Measurements from ENCODE around the gene RADIL.

The RADIL gene

DNA sequence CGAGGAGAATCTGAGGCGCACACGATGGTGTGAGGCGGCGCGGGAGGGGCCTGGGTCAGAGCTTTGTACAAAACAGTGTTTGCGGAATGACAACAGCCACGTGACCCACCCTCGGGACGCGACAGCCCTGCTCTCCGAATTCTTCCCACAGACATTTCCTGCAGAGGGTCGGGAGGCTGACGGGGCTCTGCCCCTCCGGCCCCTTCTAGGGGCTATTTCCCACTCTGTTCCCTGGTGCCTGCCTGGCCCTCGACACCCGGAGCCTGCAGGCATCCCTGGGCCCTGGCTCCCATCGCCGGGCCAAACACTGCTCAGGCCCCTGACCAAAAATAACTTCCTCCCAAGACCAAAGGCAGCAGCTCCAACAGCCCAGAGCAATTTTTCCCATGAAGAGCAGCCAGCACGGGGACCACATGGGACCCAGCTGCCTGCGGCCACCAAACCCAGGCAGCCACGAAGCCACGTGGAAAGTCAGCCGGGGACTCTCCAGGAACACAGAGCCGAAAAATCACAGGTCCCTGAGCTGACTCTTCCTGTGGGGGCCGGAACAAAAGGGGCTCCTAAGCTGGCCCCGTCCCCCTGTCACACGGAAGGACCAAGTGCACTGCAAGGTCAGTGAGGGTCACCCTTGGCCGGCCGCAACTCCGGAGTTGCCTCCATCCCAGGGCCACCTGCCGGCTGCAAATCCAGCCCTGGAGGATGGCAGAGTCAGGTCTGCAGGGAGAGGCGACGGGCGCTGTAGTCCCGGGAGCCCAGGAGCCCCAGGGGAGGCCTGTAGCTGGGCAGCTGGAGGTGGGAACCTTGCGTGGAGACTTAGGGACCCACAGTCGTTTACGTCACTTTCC is 63.7 kb downstream of the RADIL start:
- no peak for DNase-seq
- Mint-ChIP-seq H3K36me3 (ENCODE audit: low read depth) (no peaks in the 10 kb centered on the region), H3K27me3 (peaks cover 3% of the 10 kb centered on the region), H3K27ac (no peak overlapping the region), H3K4me1 (no peaks in the 10 kb centered on the region), H3K9me3 (no peaks in the 10 kb centered on the region), H3K4me3 (no peak overlapping the region)
- no peak for ATAC-seq

GRCh38 chr7:4818000-4818794 is 65.3 kb downstream of the RADIL start:
- Mint-ChIP-seq H3K9me3 (no peaks in the 10 kb centered on the region), H3K36me3 (ENCODE audit: low read depth) (no peaks in the 10 kb centered on the region), H3K4me3 (no peak overlapping the region), H3K27ac (no peak overlapping the region), H3K4me1 (no peaks in the 10 kb centered on the region), H3K27me3 (peaks cover 7% of the 10 kb centered on the region)
- ATAC-seq (no peak), DNase-seq (no peak)

DNA sequence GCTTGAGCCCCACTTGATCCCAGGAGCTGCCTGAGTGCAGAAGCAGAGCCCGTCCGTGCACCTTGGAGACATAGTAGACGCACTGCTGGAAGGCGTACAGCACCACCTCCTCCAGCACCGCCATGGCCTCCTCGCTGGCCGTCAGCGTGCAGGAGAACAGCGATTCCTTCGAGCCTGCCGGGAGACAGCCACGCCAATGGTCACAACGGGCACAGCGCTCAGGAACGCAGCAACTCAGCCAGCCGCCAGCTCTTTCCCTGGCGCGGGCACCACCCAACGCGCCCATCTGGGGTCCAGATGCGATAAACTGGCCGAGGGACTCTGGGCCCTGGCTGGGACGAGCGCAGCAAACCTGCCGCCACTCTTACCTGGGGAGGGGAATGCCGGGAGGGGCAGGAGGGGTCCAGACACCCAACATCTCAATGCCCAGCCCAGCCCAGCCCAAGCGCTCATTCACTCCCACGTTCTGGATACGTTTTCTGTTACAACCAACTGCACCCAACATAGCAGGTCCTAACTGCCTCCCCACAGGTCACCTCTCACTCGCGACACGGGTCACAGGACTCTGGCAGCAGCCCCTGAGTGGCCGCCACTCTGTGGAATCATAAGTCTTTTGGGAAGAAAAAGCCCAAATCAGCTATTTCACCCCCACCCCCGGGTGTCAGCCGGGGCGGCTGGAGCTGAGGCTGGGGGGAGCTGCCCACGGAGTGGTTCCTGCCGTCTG is 66.2 kb downstream of the RADIL start:
- no peaks in the 10 kb centered on the region for H3K36me3 Mint-ChIP-seq (ENCODE audit: low read depth)
- H3K27ac Mint-ChIP-seq, result no peak overlapping the region
- H3K27me3 Mint-ChIP-seq, result peaks cover 12% of the 10 kb centered on the region
- no peaks in the 10 kb centered on the region for H3K9me3 Mint-ChIP-seq
- H3K4me1 Mint-ChIP-seq, result no peaks in the 10 kb centered on the region
- ATAC-seq, result no peak
- no peak overlapping the region for H3K4me3 Mint-ChIP-seq
- no peak for DNase-seq

DNA sequence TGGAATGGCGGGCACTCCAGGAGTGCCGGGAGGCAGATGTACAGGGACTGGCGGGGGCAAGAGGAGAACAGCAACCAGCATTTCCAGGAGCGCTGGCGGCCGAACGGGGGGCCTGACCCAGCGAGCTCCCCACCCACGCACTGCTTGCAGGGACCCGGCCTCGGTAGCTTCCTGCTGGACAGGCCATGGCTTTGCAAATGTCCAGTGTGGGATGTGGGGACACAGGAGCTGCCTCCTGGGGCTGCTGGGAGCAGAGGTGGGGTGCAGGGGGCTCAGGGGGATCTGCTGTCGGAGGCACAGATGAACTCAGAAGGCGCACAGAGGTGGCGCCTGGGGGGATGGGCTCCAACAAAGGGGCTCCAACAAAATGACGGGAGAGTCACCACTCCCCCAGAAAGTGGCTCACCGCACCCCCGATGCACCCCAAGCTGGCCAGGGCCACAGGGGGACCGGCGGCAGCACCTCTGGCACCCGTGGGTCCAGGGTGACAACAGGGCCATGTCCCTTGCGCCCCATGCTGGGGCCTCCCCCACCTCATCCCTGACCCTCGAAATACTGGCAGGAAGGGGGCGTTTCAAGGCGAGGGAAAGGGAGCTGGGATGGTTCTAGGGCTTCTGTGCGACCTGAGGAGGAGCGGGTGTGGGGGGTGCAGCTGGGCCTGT is 67.0 kb downstream of the RADIL start:
- DNase-seq, result no peak
- Mint-ChIP-seq H3K27ac (no peak overlapping the region), H3K9me3 (no peaks in the 10 kb centered on the region), H3K4me3 (no peak overlapping the region), H3K4me1 (no peaks in the 10 kb centered on the region), H3K36me3 (ENCODE audit: low read depth) (no peaks in the 10 kb centered on the region), H3K27me3 (peaks cover 12% of the 10 kb centered on the region)
- no peak for ATAC-seq

DNA sequence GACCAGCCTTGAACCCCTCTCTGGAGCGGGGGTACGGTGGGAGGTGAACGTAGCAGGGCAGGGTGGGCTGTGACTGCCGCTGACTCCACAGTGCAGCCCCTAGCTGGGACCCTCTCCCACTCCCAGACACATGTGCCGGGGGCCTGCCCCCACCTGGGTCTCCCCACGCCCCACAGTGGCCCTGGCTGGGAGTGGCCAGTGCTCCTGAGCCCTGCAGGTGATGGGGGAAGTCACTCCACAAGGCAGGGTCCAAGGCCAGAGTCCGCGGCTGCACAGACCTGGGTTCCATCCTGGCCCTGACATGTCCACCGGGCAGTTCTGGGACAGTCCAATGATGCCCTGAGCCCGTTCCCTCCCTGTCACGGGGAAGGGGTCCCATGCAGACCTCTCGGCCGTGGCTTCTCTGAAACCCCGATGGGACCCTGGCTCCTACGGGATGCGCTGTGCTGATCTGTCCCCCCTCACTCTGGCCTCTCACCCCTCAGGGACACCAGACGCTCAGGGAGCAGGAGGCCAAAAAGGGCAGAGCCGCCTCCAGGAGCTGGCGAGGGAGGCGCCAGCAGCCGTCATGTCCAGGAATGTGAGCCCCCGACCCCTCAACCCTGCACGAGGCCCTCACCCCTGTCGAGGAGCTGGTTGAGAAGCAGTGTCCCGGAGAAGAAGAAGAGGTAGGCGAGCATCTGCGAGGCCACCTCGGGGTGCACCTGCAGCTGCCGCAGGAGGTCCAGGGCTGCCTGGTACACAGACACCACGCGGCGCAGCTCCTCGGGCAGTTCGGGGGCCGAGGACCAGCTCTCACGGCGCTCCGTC is 67.7 kb downstream of the RADIL start:
- Mint-ChIP-seq H3K4me1 (no peaks in the 10 kb centered on the region), H3K27me3 (peaks cover 12% of the 10 kb centered on the region), H3K36me3 (ENCODE audit: low read depth) (no peaks in the 10 kb centered on the region), H3K4me3 (no peak overlapping the region), H3K27ac (no peak overlapping the region), H3K9me3 (no peaks in the 10 kb centered on the region)
- no peak for DNase-seq
- ATAC-seq, result no peak

- H3K27ac Mint-ChIP-seq, result no peak overlapping the region
- H3K9me3 Mint-ChIP-seq, result no peaks in the 10 kb centered on the region
- H3K27me3 Mint-ChIP-seq, result peaks cover 14% of the 10 kb centered on the region
- ATAC-seq (no peak), DNase-seq (no peak)
- peaks cover 4% of the 10 kb centered on the region for H3K4me1 Mint-ChIP-seq
- H3K4me3 Mint-ChIP-seq, result no peak overlapping the region
- no peaks in the 10 kb centered on the region for H3K36me3 Mint-ChIP-seq (ENCODE audit: low read depth)
Observed at GRCh38 chr7:4815121-4815520, 68.4 kb downstream of the RADIL start.

DNA sequence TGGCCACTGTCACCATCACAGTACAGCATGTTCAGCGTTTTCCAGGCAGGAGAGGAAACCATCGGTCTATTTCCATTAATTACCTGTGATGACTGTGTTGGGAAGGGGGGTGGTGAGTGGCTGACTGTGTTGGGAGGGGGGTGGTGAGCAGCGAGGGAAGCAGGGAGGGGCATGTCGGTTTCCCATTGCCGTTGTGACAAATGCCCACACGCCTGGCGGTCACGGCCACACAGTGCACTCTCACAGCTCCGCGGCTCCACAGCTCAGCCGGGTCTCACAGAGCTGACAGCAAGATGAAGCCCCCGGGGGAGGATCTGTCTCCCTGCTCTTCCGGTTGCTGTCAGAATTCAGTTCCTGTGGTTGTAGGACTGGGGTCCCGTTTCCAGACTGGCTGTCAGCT is 69.1 kb downstream of the RADIL start:
- Mint-ChIP-seq H3K27ac (no peak overlapping the region), H3K27me3 (peaks cover 17% of the 10 kb centered on the region), H3K9me3 (no peaks in the 10 kb centered on the region), H3K4me3 (no peak overlapping the region), H3K4me1 (peaks cover 7% of the 10 kb centered on the region), H3K36me3 (ENCODE audit: low read depth) (no peaks in the 10 kb centered on the region)
- DNase-seq, result no peak
- no peak for ATAC-seq

DNA sequence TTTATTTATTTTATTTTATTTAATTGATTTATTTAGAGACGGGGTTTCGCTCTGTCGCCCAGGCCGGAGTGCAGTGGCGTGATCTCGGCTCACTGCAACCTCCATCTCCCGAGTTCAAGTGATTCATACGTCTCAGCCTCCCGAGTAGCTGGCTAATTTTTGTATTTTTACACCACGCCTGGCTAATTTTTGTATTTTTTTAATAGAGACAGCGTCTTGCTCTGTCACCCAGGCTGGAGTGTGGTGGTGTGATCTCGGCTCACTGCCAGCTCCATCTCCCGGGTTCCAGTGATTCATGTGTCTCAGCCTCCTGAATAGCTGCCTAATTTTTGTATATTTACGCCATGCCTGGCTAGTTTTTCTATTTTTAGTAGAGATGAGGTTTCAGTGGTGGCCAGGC is 73.8 kb downstream of the RADIL start:
- DNase-seq, result no peak
- Mint-ChIP-seq H3K4me1 (peaks cover 10% of the 10 kb centered on the region), H3K27ac (no peak overlapping the region), H3K36me3 (ENCODE audit: low read depth) (no peaks in the 10 kb centered on the region), H3K27me3 (peaks cover 25% of the 10 kb centered on the region), H3K9me3 (no peaks in the 10 kb centered on the region), H3K4me3 (no peak overlapping the region)
- ATAC-seq, result no peak

GRCh38 chr7:4809091-4809591 is 74.4 kb downstream of the RADIL start:
- peak; percentile 47 for DNase-seq
- peaks cover 24% of the 10 kb centered on the region for H3K27me3 Mint-ChIP-seq
- ATAC-seq, result peak; percentile 60

GRCh38 chr7:4808565-4808964 is 75.0 kb downstream of the RADIL start:
- Mint-ChIP-seq H3K4me3 (peak overlapping the region; percentile 17), H3K4me1 (peaks cover 10% of the 10 kb centered on the region), H3K9me3 (no peaks in the 10 kb centered on the region), H3K36me3 (ENCODE audit: low read depth) (no peaks in the 10 kb centered on the region), H3K27ac (no peak overlapping the region), H3K27me3 (peaks cover 22% of the 10 kb centered on the region)
- DNase-seq, result no peak
- ATAC-seq, result no peak

More at GRCh38 chr7:4809091-4809591, 74.4 kb downstream of the RADIL start:
- H3K4me1 Mint-ChIP-seq, result peaks cover 10% of the 10 kb centered on the region
- H3K27ac Mint-ChIP-seq, result no peak overlapping the region
- no peaks in the 10 kb centered on the region for H3K36me3 Mint-ChIP-seq (ENCODE audit: low read depth)
- peak overlapping the region; percentile 58 for H3K4me3 Mint-ChIP-seq
- H3K9me3 Mint-ChIP-seq, result no peaks in the 10 kb centered on the region

DNA sequence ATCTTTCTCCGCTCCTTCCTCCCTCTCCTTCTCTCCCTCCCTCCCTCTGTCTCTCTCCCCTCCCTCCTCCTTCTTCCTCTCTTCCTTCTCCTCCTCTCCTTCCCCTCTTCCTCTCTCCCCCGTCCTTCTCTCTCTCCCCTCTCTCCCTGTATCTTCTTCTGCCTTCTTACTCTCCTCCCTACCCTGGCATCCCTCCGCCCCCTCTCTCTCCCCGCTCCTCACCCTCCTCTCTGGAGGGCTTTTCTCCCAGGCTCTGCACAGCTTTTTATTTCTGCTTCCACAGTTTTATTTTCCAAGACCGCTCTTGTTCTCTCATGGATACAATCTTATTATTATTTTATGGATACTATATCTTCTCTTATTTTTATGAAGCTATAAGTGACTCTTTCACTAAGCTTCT is 75.5 kb downstream of the RADIL start:
- no peaks in the 10 kb centered on the region for H3K36me3 Mint-ChIP-seq (ENCODE audit: low read depth)
- DNase-seq (no peak), ATAC-seq (no peak)
- no peaks in the 10 kb centered on the region for H3K9me3 Mint-ChIP-seq
- peaks cover 17% of the 10 kb centered on the region for H3K27me3 Mint-ChIP-seq
- peaks cover 10% of the 10 kb centered on the region for H3K4me1 Mint-ChIP-seq
- H3K4me3 Mint-ChIP-seq, result no peak overlapping the region
- no peak overlapping the region for H3K27ac Mint-ChIP-seq

GRCh38 chr7:4807598-4808016 is 75.9 kb downstream of the RADIL start:
- H3K36me3 Mint-ChIP-seq (ENCODE audit: low read depth), result no peaks in the 10 kb centered on the region
- H3K4me1 Mint-ChIP-seq, result peaks cover 10% of the 10 kb centered on the region
- no peaks in the 10 kb centered on the region for H3K9me3 Mint-ChIP-seq
- no peak overlapping the region for H3K27ac Mint-ChIP-seq
- H3K4me3 Mint-ChIP-seq, result no peak overlapping the region
- DNase-seq (no peak), ATAC-seq (no peak)
- peaks cover 14% of the 10 kb centered on the region for H3K27me3 Mint-ChIP-seq

- peaks cover 14% of the 10 kb centered on the region for H3K27me3 Mint-ChIP-seq
- H3K4me3 Mint-ChIP-seq, result no peak overlapping the region
- H3K36me3 Mint-ChIP-seq (ENCODE audit: low read depth), result no peaks in the 10 kb centered on the region
- peaks cover 10% of the 10 kb centered on the region for H3K4me1 Mint-ChIP-seq
- H3K27ac Mint-ChIP-seq, result no peak overlapping the region
- ATAC-seq (no peak), DNase-seq (no peak)
- H3K9me3 Mint-ChIP-seq, result no peaks in the 10 kb centered on the region
Observed at GRCh38 chr7:4806983-4807597, 76.4 kb downstream of the RADIL start.
